NCI-H1048 (cell line): ENCODE results near the gene ZNF593OS.
A peak's percentile ranks its signal among the peaks of the same experiment; 100 is the strongest.

ENCODE experiments used
- DNase-seq: peaks from one replicate; lab custom pipeline; 2025; lab: John Stamatoyannopoulos, UW

The ZNF593OS gene

DNA sequence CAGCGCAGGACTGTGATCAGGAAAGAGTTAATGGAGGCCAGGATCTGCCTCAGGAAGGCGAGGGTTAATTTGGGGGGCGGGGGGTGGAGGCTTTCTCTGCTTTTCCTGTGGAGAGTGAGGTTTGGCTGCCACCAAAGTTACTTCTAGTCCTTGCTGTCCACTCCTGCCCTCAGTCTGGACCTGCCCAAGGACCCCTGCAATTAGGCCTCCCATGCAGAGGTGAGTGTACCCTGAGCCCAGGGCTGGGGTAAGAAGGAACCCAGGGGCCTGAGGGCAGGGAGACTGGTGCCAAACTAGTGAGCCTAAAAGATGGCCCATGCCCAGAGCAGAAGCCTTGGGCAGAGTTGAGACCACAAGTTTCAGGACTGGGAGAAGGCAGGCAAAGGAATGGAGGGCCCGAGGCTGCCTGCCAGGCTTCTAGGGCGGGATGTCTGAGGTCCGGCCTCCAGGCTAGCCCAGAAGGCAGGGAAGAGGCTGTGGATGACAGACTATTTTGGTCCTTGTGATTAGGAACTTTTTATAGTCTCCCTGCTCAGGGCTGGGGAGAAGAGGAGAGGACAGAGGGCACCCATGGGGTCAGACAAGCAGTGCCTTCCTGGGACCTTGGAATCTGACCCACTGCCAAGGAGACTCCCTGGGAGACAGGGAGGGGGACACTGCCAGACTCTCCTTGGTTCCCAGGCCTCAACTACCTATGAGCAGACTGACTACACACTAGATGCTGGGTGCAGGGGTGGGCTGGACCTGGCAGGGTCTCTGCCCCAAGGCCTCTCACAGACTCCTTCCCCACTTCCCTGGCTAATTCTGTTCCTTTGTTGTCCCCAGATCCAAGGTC lies 12.5 kb downstream of the ZNF593OS start, which contains the start of gene FAM110D:
TSS of gene FAM110D (plus strand) at position 172 of the 835 bp plus-strand sequence. CDS start 2,213 bp downstream, outside the sequence.
- no peak for DNase-seq

DNA sequence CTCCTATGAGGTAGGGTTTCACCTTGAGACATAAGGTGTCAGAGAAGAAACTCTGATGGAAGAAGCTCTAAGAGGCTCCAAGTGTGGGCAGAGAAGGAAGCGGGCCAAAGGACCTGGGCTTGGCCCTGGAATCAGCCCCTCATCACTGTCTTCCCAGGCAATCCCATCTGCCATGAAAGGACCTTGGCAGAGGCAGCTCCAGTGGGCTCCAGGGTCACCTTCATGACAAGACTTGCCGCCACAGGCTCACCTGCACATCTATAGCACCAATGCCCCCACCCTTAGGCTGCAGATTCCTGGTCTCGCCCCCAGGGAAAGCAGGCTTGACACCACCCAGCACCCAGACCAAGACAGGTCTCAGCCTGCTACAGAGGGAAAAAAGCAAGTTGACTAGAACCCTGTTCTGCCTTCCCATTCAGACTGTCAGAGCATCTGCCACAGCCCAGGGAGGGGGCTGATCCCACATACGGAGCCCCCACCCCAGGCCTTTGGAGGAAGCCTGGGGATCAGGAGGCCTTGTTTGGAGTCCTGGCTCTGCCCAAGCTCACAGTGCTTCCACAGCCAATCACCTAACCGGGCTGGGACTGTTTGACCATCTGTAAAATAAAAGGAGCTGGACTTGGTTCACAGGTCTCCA lies 13.2 kb downstream of the ZNF593OS start:
- DNase-seq = no peak

DNA sequence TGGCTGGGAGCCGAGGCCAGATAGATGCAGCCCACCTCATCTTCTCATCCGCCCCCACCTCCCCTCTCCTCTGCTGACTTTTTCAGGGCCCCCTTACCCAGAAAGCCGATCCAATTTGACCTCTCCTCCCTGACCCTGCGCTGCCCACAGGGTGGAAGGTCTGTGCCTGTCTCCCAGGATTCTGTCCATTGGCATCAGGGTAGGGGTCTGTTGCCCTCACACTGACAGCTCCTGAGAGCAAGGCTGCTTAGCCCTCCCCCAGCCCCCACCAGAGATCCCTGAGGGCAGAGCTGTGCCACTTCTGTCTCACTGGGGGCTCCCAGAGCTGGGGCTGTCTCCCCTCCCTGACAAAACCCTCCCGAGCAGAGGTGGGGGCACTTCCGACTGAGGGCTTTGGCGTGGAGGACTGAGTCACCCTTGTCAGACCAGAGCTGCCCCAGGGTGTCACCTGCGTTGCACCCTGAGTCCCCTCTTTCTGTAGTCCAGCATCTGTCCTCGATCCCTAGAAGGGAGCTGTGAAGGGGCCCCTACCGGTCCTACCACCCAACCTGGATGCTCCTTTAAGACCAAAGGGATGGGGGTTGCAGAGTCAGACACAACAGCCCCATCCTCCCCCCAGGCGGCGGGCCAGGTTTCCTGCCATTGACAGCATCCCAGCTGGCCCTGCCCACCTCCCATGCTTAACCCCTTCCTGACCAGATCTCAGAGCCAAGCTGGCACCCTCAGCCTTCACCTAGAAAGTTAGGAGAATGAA lies 15.2 kb downstream of the ZNF593OS start:
- DNase-seq = no peak

DNA sequence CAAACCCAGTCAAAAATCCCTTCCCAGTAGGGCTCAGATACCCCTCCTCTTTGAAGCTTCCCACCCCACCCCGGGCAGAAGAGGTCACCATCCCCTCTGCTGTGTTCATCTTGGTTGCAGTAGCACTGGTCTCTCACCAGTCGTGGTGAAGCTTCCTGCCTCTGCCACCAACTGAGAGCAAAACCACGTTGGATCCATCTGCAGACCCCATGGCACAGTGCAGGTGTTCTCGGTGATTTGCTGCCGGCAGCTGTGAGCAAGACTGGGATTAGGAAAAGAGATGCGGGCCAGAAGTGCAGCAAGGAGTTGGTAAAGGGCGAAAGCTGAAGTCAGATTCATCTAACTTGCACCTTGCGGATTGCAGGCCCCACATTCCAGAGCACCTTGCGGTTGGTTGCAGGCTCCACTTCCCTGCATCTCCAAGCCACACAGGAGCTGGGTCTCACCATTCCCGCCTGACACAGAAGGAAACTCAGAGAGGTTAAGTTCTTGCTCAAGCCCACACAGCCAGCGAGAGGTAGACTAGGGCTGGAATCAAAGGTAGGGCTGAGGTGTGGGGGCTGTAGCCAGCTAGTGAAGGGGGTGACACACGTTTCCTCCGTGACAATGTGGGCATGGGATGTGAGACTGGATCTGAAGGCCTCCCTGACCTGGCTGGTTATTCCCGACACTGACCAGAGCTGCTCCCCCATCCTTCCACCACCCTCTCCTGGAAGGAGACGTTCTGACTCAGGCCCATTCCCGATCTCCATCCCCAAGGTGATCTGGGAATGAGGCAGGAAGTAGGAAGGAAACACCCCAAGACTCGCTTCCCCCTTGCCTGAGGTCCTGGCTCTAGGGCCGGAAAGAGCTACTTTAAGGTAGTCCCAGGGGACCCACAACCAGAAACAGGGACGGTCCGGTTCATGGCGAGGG lies 16.0 kb downstream of the ZNF593OS start:
- no peak for DNase-seq

DNA sequence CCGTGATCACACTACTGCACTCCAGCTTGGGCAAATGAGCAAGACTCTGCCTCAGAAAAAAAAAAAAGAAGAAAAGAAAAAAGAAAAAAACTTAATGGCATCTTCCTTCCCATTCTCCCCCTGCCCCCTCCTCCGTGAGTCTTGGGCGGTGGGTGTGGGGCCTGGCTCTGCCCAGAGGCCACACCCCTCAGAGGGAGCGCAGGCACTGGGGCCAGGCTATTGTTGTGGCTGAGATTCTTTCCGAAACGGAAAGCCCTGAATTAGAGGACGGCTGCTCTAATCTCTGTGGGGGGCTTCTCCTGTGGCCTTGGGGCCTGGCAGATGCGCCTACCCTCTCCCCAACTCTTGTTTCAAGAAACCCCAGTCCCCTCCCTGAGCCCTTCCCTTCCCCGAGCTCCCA lies 16.9 kb downstream of the ZNF593OS start:
- DNase-seq = no peak

DNA sequence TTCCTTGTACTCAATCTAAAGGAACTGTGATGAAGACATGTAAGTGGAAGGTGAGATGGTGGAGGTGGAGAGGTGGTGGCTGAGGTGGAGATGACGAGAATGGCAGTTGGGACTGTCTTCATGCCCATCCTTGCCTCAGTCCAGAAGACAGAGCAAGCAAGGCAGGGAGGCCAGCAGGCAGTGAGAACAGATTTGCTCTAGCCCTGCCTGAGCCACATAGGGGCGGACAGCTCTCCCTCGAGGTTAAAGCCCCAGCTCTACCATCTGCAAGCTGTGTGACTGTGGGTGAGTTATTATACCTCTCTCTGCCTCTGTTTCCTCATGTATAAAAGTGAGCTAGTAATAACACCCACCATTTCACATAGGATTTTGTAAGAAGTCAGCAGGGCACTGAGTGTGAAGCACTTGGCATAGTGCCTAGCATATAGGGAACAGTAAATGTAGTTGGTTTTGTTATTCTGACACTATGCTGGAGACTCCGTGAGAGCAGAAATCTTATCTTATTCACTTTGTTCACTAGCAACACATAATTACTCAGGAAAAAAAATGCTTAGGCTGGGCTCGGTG lies 17.6 kb downstream of the ZNF593OS start:
- no peak for DNase-seq

DNA sequence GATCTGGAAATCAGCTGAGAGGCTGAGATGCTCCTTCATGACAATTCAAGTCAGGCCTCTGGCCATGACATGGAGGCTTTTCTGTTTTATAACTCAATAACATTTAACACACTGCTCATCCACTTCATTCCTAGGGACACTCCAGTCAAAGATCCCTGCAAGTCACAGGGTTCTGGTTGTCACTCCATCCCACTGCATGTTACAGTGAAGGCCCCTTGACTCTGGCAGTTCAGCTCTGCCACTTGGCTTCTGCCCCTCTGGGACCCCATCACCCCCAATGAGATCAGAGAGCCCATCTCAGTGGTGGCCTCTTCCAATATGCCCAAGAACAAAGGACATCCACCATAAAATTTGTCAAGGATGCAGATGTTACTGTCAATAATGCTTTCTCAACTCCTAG lies 22.7 kb downstream of the ZNF593OS start:
- DNase-seq = no peak

DNA sequence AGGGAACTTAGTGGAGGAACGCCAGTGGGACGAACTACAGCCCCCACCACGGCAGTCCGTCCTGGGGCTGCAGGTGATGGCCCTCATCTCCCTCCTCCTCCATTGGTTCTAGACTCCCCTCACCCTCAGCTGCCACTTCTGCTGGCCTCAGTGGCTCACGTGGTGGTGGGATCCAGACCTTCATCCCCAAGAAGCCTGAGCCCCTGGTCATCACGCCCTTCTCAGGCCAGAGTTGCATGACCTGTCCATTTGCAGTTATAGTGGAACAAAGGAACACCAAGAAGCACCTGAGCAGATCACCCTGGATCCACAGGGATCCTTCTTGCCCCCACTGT lies 25.7 kb downstream of the ZNF593OS start:
- DNase-seq = no peak

DNA sequence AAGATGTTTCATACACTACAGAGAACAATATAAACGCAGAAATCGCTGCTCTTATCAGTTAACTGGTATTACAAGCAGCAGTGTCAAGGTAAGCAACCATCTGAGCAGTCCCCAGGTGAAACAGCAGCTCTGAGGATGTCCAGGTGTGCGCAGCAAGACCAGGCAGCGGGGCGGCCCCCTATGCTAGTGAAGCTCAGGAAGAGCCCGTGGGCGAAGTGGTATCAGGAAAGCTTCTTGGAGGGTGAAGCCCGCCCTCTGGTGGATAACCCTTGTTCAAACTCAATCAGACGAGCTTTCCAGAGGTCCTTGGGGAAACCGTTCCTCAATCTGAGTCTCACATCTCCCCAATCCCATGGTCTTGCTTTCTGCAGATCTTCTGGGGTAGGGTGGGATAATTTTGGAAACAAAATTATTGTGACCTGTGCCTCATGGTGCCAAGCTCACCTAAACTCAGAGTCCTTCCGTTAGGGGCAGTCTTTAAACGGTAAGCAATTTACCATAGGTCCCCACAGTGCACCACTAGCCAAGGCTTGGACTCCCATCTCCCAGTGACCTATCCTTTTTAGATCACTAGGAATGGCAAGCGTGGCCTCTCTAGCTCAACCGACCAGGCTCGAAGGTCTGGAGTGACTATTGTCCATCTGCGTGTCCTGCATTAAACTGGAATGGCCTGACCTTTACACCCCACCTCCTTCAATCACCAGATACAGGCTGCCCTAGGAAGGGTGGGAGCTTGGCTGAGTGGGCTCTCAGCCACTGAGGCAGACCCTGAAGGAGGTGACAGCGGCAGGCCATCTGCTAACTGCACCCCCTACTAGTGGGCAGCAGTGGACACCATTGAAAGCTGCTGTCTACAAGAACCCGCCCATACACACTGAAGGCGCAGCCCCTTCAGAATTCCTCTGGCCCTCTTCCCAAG lies 26.3 kb downstream of the ZNF593OS start:
- DNase-seq = peak; percentile 74

DNA sequence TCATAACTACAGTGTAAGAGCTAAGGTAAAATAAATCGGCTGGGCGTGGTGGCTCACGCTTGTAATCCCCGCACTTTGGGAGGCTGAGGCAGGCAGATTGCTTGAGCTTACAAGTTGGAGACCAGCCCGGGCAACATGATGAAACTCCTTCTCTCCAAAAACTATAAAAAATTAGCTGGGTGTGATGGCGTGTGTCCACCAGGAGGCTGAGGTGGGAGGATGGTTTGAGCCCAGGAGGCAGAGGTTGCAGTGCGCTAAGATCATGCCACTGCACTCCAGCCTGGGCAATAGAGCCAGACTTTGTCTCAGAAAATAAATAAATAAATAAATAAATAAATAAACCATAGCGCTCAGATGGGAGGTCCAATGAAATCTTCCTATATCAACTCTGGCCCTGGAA lies 29.5 kb downstream of the ZNF593OS start:
- DNase-seq = no peak

DNA sequence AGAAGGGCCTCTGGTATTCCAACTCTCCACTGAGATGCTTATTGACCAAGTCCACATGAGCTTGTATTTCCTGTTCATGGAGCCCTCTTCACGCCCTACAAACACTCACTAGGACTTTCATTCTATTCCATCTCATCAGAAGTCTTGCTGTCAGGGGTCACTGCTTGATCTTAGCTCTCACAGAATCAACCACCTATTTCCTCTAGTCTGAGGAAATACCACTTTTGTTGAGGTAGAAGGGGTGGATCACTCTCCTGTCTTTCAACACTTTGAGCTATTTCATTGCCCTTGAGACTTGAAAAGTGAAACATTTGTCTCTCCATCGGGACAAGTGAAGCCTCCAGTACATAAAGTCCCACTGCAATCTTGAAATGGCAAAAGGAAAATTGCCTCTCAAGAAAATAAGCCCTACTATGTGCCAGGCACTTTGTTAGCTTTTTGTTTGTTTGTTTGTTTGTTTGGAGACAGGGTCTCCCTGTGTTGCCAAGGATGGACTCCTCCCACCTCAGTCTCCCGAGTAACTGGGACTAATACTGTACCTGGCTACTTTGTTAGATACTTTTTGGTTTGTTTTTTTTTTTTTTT lies 32.6 kb downstream of the ZNF593OS start:
- no peak for DNase-seq

DNA sequence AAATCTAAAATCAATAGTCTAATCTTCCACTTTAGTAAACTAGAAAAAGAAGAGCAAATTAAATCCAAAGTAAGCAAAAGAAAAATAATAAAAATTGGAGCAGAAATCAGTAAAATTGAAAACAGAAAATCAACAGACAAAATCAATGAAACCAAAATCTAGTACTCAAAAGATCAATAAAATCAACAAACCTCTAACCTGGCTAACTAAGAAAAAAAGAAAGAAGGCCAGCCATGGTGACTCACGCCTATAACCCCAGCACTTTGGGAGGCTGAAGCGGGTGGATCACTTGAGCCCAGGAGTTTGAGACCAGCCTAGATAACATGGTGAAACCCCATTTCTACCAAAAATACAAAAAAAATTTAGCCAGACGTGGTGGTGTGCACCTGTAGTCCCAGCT lies 37.2 kb downstream of the ZNF593OS start:
- DNase-seq = no peak

DNA sequence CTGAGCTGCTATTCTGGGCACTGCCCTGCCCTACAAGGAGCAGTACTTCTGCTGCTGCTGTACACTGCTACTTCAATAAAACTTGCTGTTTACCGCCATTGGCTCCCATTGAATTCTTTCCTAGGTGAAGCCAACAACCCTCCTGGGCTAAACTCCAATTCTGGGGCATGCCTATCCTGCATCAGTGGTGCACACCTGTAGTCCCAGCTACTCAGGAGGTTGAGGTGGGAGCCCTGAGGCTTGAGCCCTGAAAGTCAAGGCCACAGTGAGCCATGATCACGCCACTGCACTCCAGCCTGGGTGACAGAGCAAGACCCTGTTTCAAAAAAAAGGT lies 38.8 kb downstream of the ZNF593OS start:
- DNase-seq = no peak

DNA sequence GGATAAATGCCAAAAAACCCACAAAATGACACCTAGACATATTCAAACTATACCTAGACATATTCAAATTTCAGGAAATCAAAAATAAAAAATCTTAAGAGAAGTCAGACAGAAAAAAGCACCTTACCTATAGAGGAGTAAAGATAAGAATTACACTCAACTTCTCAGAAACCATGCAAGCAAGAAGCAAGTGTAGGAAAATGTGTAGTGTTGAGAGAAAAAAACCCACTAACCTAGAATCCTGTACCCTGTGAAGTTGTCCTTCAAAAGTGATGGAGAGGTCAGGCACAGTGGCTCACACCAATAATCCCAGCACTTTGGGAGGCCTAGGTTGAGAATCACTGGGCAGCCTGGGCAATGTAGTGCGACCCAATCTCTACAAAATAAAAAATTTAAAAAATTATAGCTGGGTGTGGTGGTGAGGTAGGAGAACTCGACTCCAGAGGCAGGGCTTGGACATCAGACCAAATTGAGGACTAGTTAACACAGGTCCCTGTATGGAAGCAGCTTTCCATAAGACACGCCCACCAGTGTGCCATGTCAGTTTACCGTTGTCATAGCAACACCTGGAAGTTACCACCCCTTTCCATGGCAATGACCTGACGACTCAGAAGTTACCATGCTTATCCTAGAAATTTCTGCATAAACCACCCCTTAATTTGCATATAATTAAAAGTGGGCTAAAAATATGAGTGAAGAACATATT lies 39.4 kb downstream of the ZNF593OS start:
- no peak for DNase-seq

DNA sequence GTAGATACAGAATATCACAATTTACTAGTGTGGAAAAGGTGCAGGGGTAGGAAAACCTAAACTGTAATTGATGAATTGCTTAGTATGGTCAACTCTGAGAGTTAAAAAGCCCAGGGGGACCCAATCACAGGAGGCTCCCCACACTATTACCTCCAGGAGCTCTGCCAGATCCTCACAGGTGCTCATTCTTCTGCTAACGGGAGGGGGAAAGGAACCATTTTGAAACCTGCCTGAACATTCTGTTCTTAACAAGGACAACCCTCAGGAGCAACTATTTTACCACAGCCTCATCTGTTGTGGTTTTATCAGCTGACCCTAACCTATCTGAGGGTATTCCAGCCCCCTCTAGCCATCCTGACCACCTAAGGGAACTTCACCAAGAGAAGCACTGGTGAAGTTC lies 40.9 kb downstream of the ZNF593OS start:
- DNase-seq = no peak

DNA sequence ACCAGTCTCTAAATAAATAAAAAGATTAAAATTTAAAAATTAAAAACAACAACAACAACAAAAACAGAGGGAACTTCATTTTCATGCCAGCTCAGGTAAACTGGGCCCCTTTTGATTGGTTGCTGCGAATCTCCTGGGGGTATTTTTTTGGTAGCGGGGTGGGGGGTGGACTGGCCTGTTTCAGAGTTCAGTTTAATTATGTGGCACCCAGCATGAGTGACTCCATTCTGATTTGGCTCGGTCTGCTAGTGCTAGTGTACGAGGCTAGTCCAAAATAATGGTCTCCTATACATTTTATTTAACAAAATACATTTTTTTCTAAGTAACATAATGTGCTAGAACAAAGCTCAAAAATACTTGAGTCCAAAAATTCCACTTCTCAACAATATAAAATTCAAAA lies 41.9 kb downstream of the ZNF593OS start:
- no peak for DNase-seq

DNA sequence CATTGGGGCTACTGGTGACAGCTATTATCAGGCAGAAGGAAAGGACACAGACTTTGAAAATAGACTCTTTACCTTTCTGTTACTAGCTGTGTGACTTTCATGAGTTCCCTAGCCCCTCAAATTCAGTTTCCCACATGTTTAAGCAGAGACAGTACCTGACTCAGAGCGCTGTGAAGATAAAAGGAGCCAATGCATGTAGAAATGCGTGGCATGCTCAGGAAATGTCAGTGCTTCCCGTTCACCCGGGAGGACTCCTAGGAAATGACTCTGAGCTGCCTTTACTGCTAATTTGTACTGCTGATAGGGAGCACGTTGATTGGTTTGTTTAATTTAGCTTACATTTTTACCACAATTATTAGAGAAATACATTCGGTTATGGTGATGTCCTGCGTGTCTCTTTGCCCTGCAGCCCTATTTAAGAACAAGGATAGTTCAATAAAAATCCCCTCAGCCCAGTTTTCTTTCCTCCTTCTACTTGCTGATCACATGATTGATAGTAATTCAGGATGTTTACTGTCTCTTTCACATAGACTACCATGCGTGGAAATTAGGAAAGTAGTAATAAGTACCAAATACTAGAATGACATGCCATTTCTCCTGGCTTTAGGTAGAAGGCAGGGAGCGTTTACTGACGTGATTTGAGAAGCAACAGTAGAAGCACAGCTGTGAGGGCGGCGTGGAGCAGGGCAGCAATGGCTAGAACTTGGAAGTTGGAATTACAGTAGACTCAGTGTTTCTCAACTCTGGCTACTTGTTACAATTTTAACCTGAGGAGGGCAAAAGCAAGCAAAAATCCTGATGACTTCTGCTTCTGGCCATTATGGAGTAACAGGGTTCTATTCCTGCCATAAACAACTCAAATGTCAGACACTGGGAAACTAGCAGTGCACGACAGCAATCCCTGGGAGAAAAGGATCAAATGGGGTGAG lies 44.1 kb downstream of the ZNF593OS start:
- DNase-seq = no peak

DNA sequence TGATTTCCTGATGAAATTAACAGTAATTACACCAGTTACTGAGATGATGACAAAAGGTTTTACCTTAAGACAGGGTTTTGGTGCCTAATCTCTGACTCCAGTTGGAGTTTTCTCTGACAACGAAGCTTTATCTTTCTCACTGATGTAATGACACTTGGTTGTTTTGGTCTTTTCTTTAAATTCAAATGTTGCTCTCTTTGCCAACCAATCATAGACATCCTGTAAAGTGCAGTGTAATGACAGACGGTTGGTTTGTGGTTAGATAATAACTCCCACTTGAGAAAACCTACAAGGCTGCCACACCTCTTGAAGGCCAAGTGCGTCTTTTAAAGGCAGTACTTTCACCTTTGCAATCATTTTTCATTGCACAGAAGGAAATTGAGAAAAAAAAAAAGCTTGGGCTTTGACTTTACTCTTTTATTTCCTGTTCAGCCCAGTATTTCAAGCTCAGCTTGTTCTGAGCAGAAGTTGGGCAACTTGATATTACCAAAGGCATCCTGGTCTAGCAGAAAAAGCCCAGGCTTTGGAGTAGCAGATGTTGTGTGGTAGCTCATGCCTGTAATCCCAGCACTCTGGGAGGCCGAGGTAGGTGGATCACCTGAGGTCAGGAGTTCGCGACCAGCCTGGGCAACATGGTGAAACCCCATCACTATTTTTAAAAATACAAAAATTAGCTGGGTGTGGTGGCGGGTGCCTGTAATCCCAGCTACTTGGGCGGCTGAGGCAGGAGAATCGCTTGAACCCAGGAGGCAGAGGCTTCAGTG lies 45.1 kb downstream of the ZNF593OS start:
- DNase-seq = peak; percentile 33
